Vagina (tissue), 2 donors: ENCODE data around the gene RNF183. TPM values are rescaled to one million over a fixed set of nuclear protein-coding genes. Genes with fewer than 3 reads are reported as not detected.

Source experiments
- DNase-seq, 2 donors: peaks; one replicate each; pipeline ENCODE4 v3.0.0-alpha.2; 2017; ENCODE audit errors: extremely low spot score in 2 of 2
- H3K27ac ChIP-seq: fragments of 200-600 bp; sonication (generic); one replicate; pipeline ENCODE4 v1.5.1; 2019
- H3K27me3 ChIP-seq: fragments of 200-600 bp; sonication (generic); one replicate; pipeline ENCODE4 v1.5.1; 2019
- H3K36me3 ChIP-seq, 2 donors: fragments of 200-600 bp; sonication (generic); one replicate each; pipeline ENCODE4 v1.5.1; 2017 to 2019
- H3K4me1 ChIP-seq: fragments of 200-600 bp; sonication (generic); one replicate; pipeline ENCODE4 v1.5.1; 2019
- H3K4me3 ChIP-seq, 2 donors: fragments of 200-600 bp; sonication (generic); 1 replicate in 1 of 2; 2 replicates in 1 of 2; pipeline ENCODE4 v1.5.1; 2016 to 2019
- H3K9me3 ChIP-seq: fragments of 200-600 bp; sonication (generic); one replicate; pipeline ENCODE4 v1.5.1; 2019
- CTCF ChIP-seq, 3 experiments: fragments of 450-650 bp in 2 of 3; fragments of 200-600 bp in 1 of 3; sonication (generic) in 1 of 3; IDR thresholded peaks; one replicate each; pipeline ENCODE4 v1.5.1; 2017 to 2019; ENCODE audit warnings: antibody characterized with exemption in 3 of 3, mild to moderate bottlenecking in 2 of 3, moderate library complexity in 2 of 3
- POLR2A ChIP-seq, 2 donors: fragments of 450-650 bp; IDR thresholded peaks; one replicate each; pipeline ENCODE4 v1.6.1; 2017; ENCODE audit warnings: antibody characterized with exemption in 2 of 2, mild to moderate bottlenecking in 2 of 2, moderate library complexity in 2 of 2
- POLR2AphosphoS5 ChIP-seq, 2 donors: sonication (generic); formaldehyde crosslinking; IDR thresholded peaks; one replicate each; pipeline ENCODE4 v1.9.0; 2017; ENCODE audit warnings: antibody characterized with exemption in 2 of 2, mild to moderate bottlenecking in 2 of 2, low read depth in 1 of 2; ENCODE audit not compliant: insufficient read depth in 1 of 2
- intact Hi-C: fragments of 100-400 bp; cut with DNase I; formaldehyde crosslinking; loops from one replicate; pipeline ENCODE4 v1.15.1; 2023
- total RNA-seq: library from RNA; depleted of rRNA; stranded (reverse); fragments of >200 nt; gene quantifications from one replicate; pipeline ENCODE4 v1.2.3, GENCODE V29; 2016

RNF183 gene
- total RNA-seq, 1 donor from 2014 or later = not detected

GRCh38 chr9:113275157-113276131, 27.7 kb downstream of the RNF183 start, which contains the start of the genes CDC26 and PRPF4:
CDC26 (minus strand) TSS chr9:113275572; CDS start chr9:113272507, 3,065 bp downstream.
PRPF4 (plus strand) TSS chr9:113275658; CDS start chr9:113275744, 86 bp downstream.
- H3K4me1 ChIP-seq = peaks cover 31% of the 10 kb centered on the region
- TF ChIP-seq CTCF (IDR thresholded peaks at IDR 0.05) (no peak), POLR2AphosphoS5 (IDR thresholded peaks at IDR 0.05; ENCODE audit: insufficient read depth in 1 of 2, low read depth in 1 of 2) (peak; percentile 99 to 100), POLR2A (IDR thresholded peaks at IDR 0.05) (peak in 1 of 2 donors; percentile 94)
- H3K36me3 ChIP-seq = peaks cover 0 to 62% of the 10 kb centered on the region in 2 donors
- H3K27ac ChIP-seq = peak within 1 kb of the TSS; percentile 90
- intact Hi-C loops = no loop called here
- H3K4me3 ChIP-seq = peak within 1 kb of the TSS; percentile 89 to 91
- H3K27me3 ChIP-seq = no peaks in the 10 kb centered on the region
- peak; percentile 99 for DNase-seq
- H3K9me3 ChIP-seq = no peaks in the 10 kb centered on the region

GRCh38 chr9:113274474-113275156, 28.6 kb downstream of the RNF183 start:
- intact Hi-C loops = no loop called here
- DNase-seq = no peak

GRCh38 chr9:113269871-113270270, 33.3 kb downstream of the RNF183 start:
- no peak overlapping the region for H3K27ac ChIP-seq
- no peaks in the 10 kb centered on the region for H3K9me3 ChIP-seq
- H3K4me3 ChIP-seq = no peak overlapping the region
- no peak for DNase-seq
- intact Hi-C loops = no loop called here
- peaks cover 10% of the 10 kb centered on the region for H3K4me1 ChIP-seq
- H3K27me3 ChIP-seq = no peaks in the 10 kb centered on the region
- TF ChIP-seq POLR2AphosphoS5 (IDR thresholded peaks at IDR 0.05; ENCODE audit: insufficient read depth in 1 of 2, low read depth in 1 of 2) (no peak), POLR2A (IDR thresholded peaks at IDR 0.05) (no peak), CTCF (IDR thresholded peaks at IDR 0.05) (no peak)
- peaks cover 0 to 48% of the 10 kb centered on the region in 2 donors for H3K36me3 ChIP-seq

More at GRCh38 chr9:113274474-113275156, 28.6 kb downstream of the RNF183 start:
- Histone ChIP-seq H3K27me3 (no peaks in the 10 kb centered on the region), H3K4me3 (peak overlapping the region; percentile 89 to 91), H3K27ac (peak overlapping the region; percentile 90), H3K4me1 (peaks cover 31% of the 10 kb centered on the region), H3K36me3 (peaks cover 0 to 62% of the 10 kb centered on the region in 2 donors), H3K9me3 (no peaks in the 10 kb centered on the region)
- peak in 1 of 2 donors; percentile 50 for TF ChIP-seq POLR2AphosphoS5 (IDR thresholded peaks at IDR 0.05; ENCODE audit: insufficient read depth in 1 of 2, low read depth in 1 of 2)
- TF ChIP-seq POLR2A (IDR thresholded peaks at IDR 0.05) = no peak
- peak; percentile 58 to 59 (median 59) for TF ChIP-seq CTCF (IDR thresholded peaks at IDR 0.05)

GRCh38 chr9:113269355-113269754, 33.8 kb downstream of the RNF183 start:
- H3K27me3 ChIP-seq = no peaks in the 10 kb centered on the region
- H3K27ac ChIP-seq = no peak overlapping the region
- peaks cover 0 to 48% of the 10 kb centered on the region in 2 donors for H3K36me3 ChIP-seq
- DNase-seq = no peak
- no peaks in the 10 kb centered on the region for H3K9me3 ChIP-seq
- TF ChIP-seq CTCF (IDR thresholded peaks at IDR 0.05) = no peak
- no peak overlapping the region for H3K4me3 ChIP-seq
- H3K4me1 ChIP-seq = peaks cover 5% of the 10 kb centered on the region
- intact Hi-C loops = no loop called here
